Astrocyte (in vitro differentiated cells and primary cell): ENCODE measurements around the gene NPHP1.

Experiments used
- EZH2 ChIP-seq: IDR thresholded peaks from 2 replicates; pipeline ENCODE4 v1.6.1; 2012; ENCODE audit warnings: mild to moderate bottlenecking, low read length, inconsistent platforms; ENCODE audit not compliant: insufficient read depth
- TF ChIP-seq, protein P1 (sequence below): IDR thresholded peaks from 2 replicates; pipeline ENCODE4 v1.5.1; 2011; ENCODE audit warnings: low read depth, mild to moderate bottlenecking, inconsistent platforms, low read length, moderate library complexity; ENCODE audit not compliant: insufficient read depth

GRCh38 chr2:110172506-110172905 lies 32.3 kb downstream of the NPHP1 start:
- TF ChIP-seq EZH2, result no peak
- TF ChIP-seq, protein P1, sequence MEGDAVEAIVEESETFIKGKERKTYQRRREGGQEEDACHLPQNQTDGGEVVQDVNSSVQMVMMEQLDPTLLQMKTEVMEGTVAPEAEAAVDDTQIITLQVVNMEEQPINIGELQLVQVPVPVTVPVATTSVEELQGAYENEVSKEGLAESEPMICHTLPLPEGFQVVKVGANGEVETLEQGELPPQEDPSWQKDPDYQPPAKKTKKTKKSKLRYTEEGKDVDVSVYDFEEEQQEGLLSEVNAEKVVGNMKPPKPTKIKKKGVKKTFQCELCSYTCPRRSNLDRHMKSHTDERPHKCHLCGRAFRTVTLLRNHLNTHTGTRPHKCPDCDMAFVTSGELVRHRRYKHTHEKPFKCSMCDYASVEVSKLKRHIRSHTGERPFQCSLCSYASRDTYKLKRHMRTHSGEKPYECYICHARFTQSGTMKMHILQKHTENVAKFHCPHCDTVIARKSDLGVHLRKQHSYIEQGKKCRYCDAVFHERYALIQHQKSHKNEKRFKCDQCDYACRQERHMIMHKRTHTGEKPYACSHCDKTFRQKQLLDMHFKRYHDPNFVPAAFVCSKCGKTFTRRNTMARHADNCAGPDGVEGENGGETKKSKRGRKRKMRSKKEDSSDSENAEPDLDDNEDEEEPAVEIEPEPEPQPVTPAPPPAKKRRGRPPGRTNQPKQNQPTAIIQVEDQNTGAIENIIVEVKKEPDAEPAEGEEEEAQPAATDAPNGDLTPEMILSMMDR, result no peak
